ENCODE results near the gene ASCL3. TPM values are rescaled to one million over a fixed set of nuclear protein-coding genes. Genes with fewer than 3 reads are reported as not detected.

Gene ASCL3
- total and polyA plus RNA-seq, 7 donors = not detected

DNA sequence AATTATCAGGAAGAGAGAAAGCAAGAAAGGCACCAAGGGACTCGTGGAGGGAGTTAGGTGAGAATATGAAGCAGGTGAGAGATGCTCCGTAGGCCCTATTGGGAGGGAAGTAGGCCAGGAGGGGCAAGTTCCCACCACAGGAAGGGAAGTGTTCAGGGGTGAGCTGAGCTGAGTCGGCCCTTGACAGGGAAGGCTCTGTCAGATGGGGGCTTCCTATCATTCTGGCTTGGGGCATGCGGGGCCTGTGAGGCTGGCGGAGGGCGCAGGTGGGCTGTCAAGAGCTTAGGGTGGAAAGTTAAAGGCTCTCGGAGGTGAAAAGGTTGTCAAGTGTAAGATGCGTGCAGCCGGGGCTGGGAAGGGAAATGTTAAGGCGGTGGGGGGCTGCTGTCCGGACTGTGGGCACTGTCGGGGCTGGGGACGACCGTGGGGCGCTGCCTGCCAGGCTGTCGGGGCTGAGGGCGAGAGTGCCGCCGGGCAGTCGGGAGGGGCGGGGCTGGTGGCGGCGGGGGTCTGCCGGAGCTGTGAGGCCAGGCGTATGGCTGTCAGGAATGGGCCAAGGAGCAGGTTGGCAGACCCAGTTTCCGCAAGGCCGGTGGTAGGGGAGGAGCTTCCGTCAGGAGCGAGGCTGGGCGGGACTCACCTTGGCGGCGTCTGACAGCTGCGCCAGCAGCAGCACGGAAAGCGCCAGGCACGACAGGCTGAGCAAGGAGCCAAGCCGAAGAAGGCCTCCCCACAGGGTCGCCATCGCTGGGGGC lies 20.9 kb upstream of the ASCL3 start:
- H3K27ac ChIP-seq = peak overlapping the region; percentile 98
- no peaks in the 10 kb centered on the region for H3K27me3 ChIP-seq (ENCODE audit: insufficient read depth in 3 of 3, low read length in 2 of 3)
- DNase-seq = peak; percentile 79 to 88
- peak; percentile 77 to 81 (median 78) for ATAC-seq
- 2 to 3% (median 2%) methylated on average over 33 to 39 of the region's 39 CpGs for WGBS, 3 donors
- H3K4me1 ChIP-seq = peaks cover 43% of the 10 kb centered on the region
- H3K4me3 ChIP-seq = peak overlapping the region; percentile 86
- H3K36me3 ChIP-seq (ENCODE audit: insufficient read depth in 1 of 2, low read depth in 1 of 2) = peaks cover 6 to 42% of the 10 kb centered on the region in 2 donors
- no peak for TF ChIP-seq CTCF (IDR thresholded peaks at IDR 0.05)
- intact Hi-C loops (cut with DNase I) = loop anchor here (2.0 to 10.0 kb wide), 3 partner anchors 149 to 281 kb away; partner anchors contain the start of genes RPL27A (in 1 of the 2) and TRIM66 (in 1 of the 2)
- H3K9me3 ChIP-seq = no peaks in the 10 kb centered on the region

- peaks cover 6 to 33% of the 10 kb centered on the region in 2 donors for H3K36me3 ChIP-seq (ENCODE audit: insufficient read depth in 1 of 2, low read depth in 1 of 2)
- H3K9me3 ChIP-seq = no peaks in the 10 kb centered on the region
- H3K27me3 ChIP-seq (ENCODE audit: insufficient read depth in 3 of 3, low read length in 2 of 3) = no peaks in the 10 kb centered on the region
- intact Hi-C loops (cut with DNase I) = loop anchor here in 1 of 2 donors (5.0 to 10.0 kb wide), 2 partner anchors 148 to 276 kb away; a partner anchor contains a TSS
- ATAC-seq (no peak), DNase-seq (no peak)
- peak overlapping the region; percentile 86 for H3K4me3 ChIP-seq
- peak overlapping the region; percentile 98 for H3K27ac ChIP-seq
- WGBS, 3 donors = 11 to 28% (median 20%) methylated on average over 2 of the region's 2 CpGs
- peaks cover 44% of the 10 kb centered on the region for H3K4me1 ChIP-seq
- no peak for TF ChIP-seq CTCF (IDR thresholded peaks at IDR 0.05)
These were observed 20.0 kb upstream of the ASCL3 start for GRCh38 chr11:8962841-8963240.

DNA sequence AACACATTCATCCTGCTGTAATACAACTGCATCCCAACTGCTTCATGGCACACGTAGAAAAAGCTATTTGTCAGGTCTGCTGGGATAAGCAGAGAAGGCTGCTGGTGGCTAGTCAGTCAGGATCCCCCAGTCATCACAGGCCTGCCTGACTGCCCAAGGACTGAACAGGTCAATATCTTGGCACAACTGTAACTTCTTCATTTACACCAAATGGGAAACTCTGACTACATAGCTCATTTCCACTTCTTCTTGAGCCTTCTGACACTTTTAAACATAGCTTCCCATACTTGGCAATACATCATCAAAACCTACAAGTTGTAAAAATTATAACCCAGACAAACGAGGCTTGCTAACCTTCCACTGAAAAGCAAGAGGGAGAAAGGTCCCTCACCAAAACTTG lies 18.6 kb upstream of the ASCL3 start:
- ATAC-seq = no peak
- Histone ChIP-seq H3K27ac (no peak overlapping the region), H3K36me3 (ENCODE audit: insufficient read depth in 1 of 2, low read depth in 1 of 2) (peaks cover 0 to 29% of the 10 kb centered on the region in 2 donors), H3K27me3 (ENCODE audit: insufficient read depth in 3 of 3, low read length in 2 of 3) (no peaks in the 10 kb centered on the region), H3K9me3 (no peaks in the 10 kb centered on the region), H3K4me1 (peaks cover 44% of the 10 kb centered on the region), H3K4me3 (no peak overlapping the region)
- no peak for TF ChIP-seq CTCF (IDR thresholded peaks at IDR 0.05)
- DNase-seq = no peak
- intact Hi-C loops (cut with DNase I) = loop anchor here in 1 of 2 donors (5.0 to 10.0 kb wide), 2 partner anchors 147 to 274 kb away; a partner anchor contains a TSS
- 45 to 73% (median 50%) methylated on average over 2 of the region's 2 CpGs for WGBS, 3 donors

DNA sequence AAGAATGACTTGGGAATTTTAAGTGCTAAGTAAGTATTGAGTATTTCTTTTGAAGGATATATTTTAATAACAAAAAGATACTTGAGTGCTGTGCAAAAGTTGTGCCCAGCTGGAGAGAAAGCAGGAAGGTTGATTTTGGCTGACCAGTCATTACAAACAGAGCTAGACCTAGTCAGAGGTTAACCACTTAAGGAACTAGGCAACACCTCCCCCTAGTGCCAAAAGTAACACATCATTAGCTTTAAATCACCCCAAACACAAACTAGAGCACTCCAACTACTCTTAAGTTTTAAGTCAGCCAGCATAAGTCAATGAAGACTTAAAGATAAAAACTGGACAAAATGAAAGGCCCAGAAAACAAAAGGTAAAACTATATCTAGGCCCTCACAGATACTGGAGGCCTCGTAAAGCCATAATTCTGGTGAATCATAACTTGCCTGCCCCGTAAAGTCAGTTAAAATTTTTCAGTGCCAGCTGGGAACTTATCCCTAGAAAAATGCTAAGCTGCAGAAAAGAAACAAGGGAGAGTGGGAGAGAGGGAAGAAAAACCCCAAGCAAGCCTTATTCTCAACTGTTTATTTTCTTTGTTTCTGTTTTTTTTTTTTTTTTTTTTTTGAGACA lies 16.8 kb upstream of the ASCL3 start:
- TF ChIP-seq CTCF (IDR thresholded peaks at IDR 0.05) = peak; percentile 56
- Histone ChIP-seq H3K36me3 (ENCODE audit: insufficient read depth in 1 of 2, low read depth in 1 of 2) (peaks cover 0 to 45% of the 10 kb centered on the region in 2 donors), H3K4me3 (peak overlapping the region; percentile 1), H3K9me3 (no peaks in the 10 kb centered on the region), H3K4me1 (peaks cover 33% of the 10 kb centered on the region), H3K27me3 (ENCODE audit: insufficient read depth in 3 of 3, low read length in 2 of 3) (no peaks in the 10 kb centered on the region), H3K27ac (peak overlapping the region; percentile 14)
- DNase-seq = no peak
- 19 to 55% (median 48%) methylated on average over 2 of the region's 2 CpGs for WGBS, 3 donors
- intact Hi-C loops (cut with DNase I) = loop anchor here in 1 of 2 donors (5.0 to 10.0 kb wide), 2 partner anchors 145 to 272 kb away; a partner anchor contains a TSS
- peak in 2 of 4 donors; percentile 26 to 44 for ATAC-seq
